HG03575 (cell line): ENCODE measurements around the gene ST8SIA2.

Experiments used
- ATAC-seq: cut with Tn5 transposase; IDR thresholded peaks from one replicate; pipeline ENCODE4 v1.9.1; 2021; ENCODE audit not compliant: unreplicated experiment, insufficient number of reproducible peaks, low FRiP score; ENCODE audit errors: extremely low read depth

ST8SIA2 gene

GRCh38 chr15:92394309-92395097 lies 822 bp downstream of the ST8SIA2 start:
- ATAC-seq, result no peak

GRCh38 chr15:92395098-92395635 lies 1.5 kb downstream of the ST8SIA2 start:
- no peak for ATAC-seq

GRCh38 chr15:92399271-92399950 lies 5.7 kb downstream of the ST8SIA2 start:
- no peak for ATAC-seq

GRCh38 chr15:92400573-92400972 lies 6.9 kb downstream of the ST8SIA2 start:
- ATAC-seq, result no peak

GRCh38 chr15:92400980-92401787 lies 7.5 kb downstream of the ST8SIA2 start:
- no peak for ATAC-seq

- ATAC-seq, result no peak
Observed at GRCh38 chr15:92402751-92403150, 9.1 kb downstream of the ST8SIA2 start.

GRCh38 chr15:92405942-92406341 lies 12.3 kb downstream of the ST8SIA2 start:
- ATAC-seq, result no peak

- no peak for ATAC-seq
Observed at GRCh38 chr15:92407321-92407720, 13.6 kb downstream of the ST8SIA2 start.

GRCh38 chr15:92407916-92408315 lies 14.2 kb downstream of the ST8SIA2 start:
- ATAC-seq, result no peak

GRCh38 chr15:92409006-92409405 lies 15.3 kb downstream of the ST8SIA2 start:
- no peak for ATAC-seq

GRCh38 chr15:92409521-92409920 lies 15.8 kb downstream of the ST8SIA2 start:
- no peak for ATAC-seq

GRCh38 chr15:92410537-92410936 lies 16.9 kb downstream of the ST8SIA2 start:
- no peak for ATAC-seq

GRCh38 chr15:92411256-92411655 lies 17.6 kb downstream of the ST8SIA2 start:
- ATAC-seq, result no peak

- no peak for ATAC-seq
Observed at GRCh38 chr15:92413510-92413909, 19.8 kb downstream of the ST8SIA2 start.

GRCh38 chr15:92415639-92416297 lies 22.1 kb downstream of the ST8SIA2 start:
- no peak for ATAC-seq

- no peak for ATAC-seq
Observed at GRCh38 chr15:92416557-92416956, 22.9 kb downstream of the ST8SIA2 start.

- no peak for ATAC-seq
Observed at GRCh38 chr15:92417716-92418115, 24.0 kb downstream of the ST8SIA2 start.

- no peak for ATAC-seq
Observed at GRCh38 chr15:92418864-92419263, 25.2 kb downstream of the ST8SIA2 start.

GRCh38 chr15:92421976-92422375 lies 28.3 kb downstream of the ST8SIA2 start:
- no peak for ATAC-seq
